Measurements from ENCODE around the gene CDC23. TPM values are rescaled to one million over a fixed set of nuclear protein-coding genes. Genes with fewer than 3 reads are reported as not detected.

The CDC23 gene
- total RNA-seq, 1 experiment from 2014 or later, result 40.0 TPM

DNA sequence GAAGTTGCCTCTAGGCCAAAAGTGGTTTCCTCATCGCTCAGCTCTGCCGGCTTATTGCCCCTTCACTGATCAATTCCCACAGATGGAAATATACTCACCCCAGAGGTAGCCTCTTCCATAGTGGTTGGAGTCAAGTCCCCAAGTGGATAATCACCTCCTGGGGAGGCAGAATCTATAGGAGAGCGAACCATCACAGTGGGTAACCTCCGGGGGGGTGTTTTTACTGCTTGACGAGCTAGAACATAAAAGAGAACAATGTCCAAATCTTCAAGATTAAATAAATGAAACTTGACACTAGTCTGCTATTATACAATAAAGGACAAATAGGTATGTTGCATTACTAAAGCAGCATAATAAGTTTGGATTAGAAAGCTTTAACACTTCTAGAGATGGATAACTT is 44.0 kb downstream of the CDC23 start:
- Histone ChIP-seq H3K36me3 (ENCODE audit: control insufficient read depth in 1 of 2, insufficient read depth in 2 of 2, low read length in 2 of 2) (peaks cover 74 to 80% of the 10 kb centered on the region in 2 experiments), H3K4me3 (replicated peaks in 1 of 2; ENCODE audit: low read depth in 1 of 2, low read length in 2 of 2) (no peak overlapping the region), H2AFZ (ENCODE audit: low read depth, low read length, poor library complexity, severe bottlenecking) (no peak overlapping the region), H3K27ac (ENCODE audit: low read depth, low read length) (no peak overlapping the region), H3K27me3 (ENCODE audit: insufficient read depth, low read length) (no peaks in the 10 kb centered on the region), H3K79me2 (ENCODE audit: insufficient read depth, low read length) (peaks cover 14% of the 10 kb centered on the region), H3K4me2 (ENCODE audit: low read length) (no peak overlapping the region), H3K9me2 (ENCODE audit: insufficient read depth) (no peaks in the 10 kb centered on the region), H3K9ac (ENCODE audit: low read length) (no peak overlapping the region), H4K20me1 (ENCODE audit: insufficient read depth) (no peaks in the 10 kb centered on the region), H3K9me3 (ENCODE audit: control insufficient read depth in 1 of 2, insufficient read depth in 1 of 2, low read depth in 1 of 2, low read length in 2 of 2) (no peaks in the 10 kb centered on the region), H3K4me1 (ENCODE audit: control insufficient read depth in 1 of 2, insufficient read depth in 2 of 2, low read length in 2 of 2) (no peaks in the 10 kb centered on the region)
- BruUV-seq (replicated peaks), result no TSS peak
- ChIA-PET POLR2A (no interaction called here), RAD21 (ENCODE audit: low non-redundant PET in 1 of 2, low total read pairs in 2 of 2, uncharacterized antibody in 2 of 2, unreplicated experiment in 2 of 2) (no interaction called here), CTCF (no interaction called here)
- TF ChIP-seq SRF (IDR thresholded peaks at IDR 0.05; ENCODE audit: low read depth), result no peak
- ATAC-seq, result no peak
- intact Hi-C loops (cut with micrococcal nuclease), result no loop called here
- DNase-seq (ENCODE audit: low read depth, low spot score), result no peak

DNA sequence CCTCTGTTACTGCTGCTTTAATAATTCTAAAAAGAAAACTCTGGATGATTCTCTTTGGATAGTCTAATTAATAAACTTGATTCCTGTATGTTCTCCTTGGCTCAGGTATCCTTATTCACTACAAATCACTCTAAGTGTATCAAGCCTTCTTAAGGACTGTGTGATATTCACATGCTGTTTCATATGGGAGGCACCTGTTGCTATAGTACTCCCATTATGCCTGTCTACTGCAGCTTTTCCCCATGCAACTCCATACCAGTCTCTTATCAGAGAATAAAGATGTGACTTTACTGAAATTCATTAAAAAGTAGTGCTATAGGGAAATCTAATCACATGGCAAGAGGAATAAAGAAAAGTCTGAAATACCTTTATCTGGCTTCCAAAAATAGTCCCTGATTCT is 49.4 kb downstream of the CDC23 start:
- POLR2A ChIA-PET, result no interaction called here
- ATAC-seq (no peak), DNase-seq (ENCODE audit: low read depth, low spot score) (no peak)
- Histone ChIP-seq H3K9me3 (ENCODE audit: control insufficient read depth in 1 of 2, insufficient read depth in 1 of 2, low read depth in 1 of 2, low read length in 2 of 2) (no peaks in the 10 kb centered on the region), H3K4me1 (ENCODE audit: control insufficient read depth in 1 of 2, insufficient read depth in 2 of 2, low read length in 2 of 2) (no peaks in the 10 kb centered on the region), H3K4me3 (replicated peaks in 1 of 2; ENCODE audit: low read depth in 1 of 2, low read length in 2 of 2) (no peak overlapping the region), H3K27me3 (ENCODE audit: insufficient read depth, low read length) (no peaks in the 10 kb centered on the region), H2AFZ (ENCODE audit: low read depth, low read length, poor library complexity, severe bottlenecking) (no peak overlapping the region), H3K9me2 (ENCODE audit: insufficient read depth) (no peaks in the 10 kb centered on the region), H3K79me2 (ENCODE audit: insufficient read depth, low read length) (no peaks in the 10 kb centered on the region), H3K9ac (ENCODE audit: low read length) (no peak overlapping the region), H3K36me3 (ENCODE audit: control insufficient read depth in 1 of 2, insufficient read depth in 2 of 2, low read length in 2 of 2) (peaks cover 86 to 87% of the 10 kb centered on the region in 2 experiments), H3K27ac (ENCODE audit: low read depth, low read length) (no peak overlapping the region), H4K20me1 (ENCODE audit: insufficient read depth) (no peaks in the 10 kb centered on the region), H3K4me2 (ENCODE audit: low read length) (no peak overlapping the region)
- intact Hi-C loops (cut with micrococcal nuclease), result no loop called here
- CTCF ChIA-PET, result no interaction called here
- no TSS peak for BruUV-seq (replicated peaks)
- RAD21 ChIA-PET (ENCODE audit: low non-redundant PET in 1 of 2, low total read pairs in 2 of 2, uncharacterized antibody in 2 of 2, unreplicated experiment in 2 of 2), result no interaction called here
- TF ChIP-seq RAD21 (IDR thresholded peaks at IDR 0.05; ENCODE audit: low read depth) (no peak), ELF1 (IDR thresholded peaks at IDR 0.05; ENCODE audit: borderline replicate concordance, low read depth) (no peak)

DNA sequence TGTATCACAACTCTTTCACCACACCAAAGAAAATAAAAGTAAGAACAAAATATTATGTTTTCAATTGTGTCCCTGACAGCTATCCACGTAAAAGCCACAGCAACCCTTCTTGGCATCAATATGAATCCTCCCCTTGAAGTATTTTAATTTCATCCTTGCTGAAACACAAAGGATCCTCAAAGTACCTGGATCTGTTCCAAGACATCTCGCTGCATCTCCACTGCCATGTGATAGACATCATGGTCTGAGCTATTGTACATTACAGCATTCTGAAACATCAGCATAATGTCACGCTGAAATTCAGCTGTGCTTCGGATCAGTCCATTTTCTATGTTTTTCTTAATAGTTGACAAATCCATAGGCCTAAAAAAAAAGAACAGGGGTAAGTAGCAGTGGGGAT is 52.4 kb downstream of the CDC23 start:
- ChIA-PET RAD21 (ENCODE audit: low non-redundant PET in 1 of 2, low total read pairs in 2 of 2, uncharacterized antibody in 2 of 2, unreplicated experiment in 2 of 2) (no interaction called here), CTCF (no interaction called here), POLR2A (no interaction called here)
- peaks cover 74 to 75% of the 10 kb centered on the region in 2 experiments for H3K36me3 ChIP-seq (ENCODE audit: control insufficient read depth in 1 of 2, insufficient read depth in 2 of 2, low read length in 2 of 2)
- intact Hi-C loops (cut with micrococcal nuclease), result no loop called here
- H3K27me3 ChIP-seq (ENCODE audit: insufficient read depth, low read length), result no peaks in the 10 kb centered on the region
- no peak overlapping the region for H3K9ac ChIP-seq (ENCODE audit: low read length)
- ATAC-seq (no peak), DNase-seq (ENCODE audit: low read depth, low spot score) (no peak)
- no peak overlapping the region for H3K4me3 ChIP-seq (replicated peaks in 1 of 2; ENCODE audit: low read depth in 1 of 2, low read length in 2 of 2)
- no peak overlapping the region for H2AFZ ChIP-seq (ENCODE audit: low read depth, low read length, poor library complexity, severe bottlenecking)
- H3K79me2 ChIP-seq (ENCODE audit: insufficient read depth, low read length), result no peaks in the 10 kb centered on the region
- H4K20me1 ChIP-seq (ENCODE audit: insufficient read depth), result no peaks in the 10 kb centered on the region
- H3K9me2 ChIP-seq (ENCODE audit: insufficient read depth), result no peaks in the 10 kb centered on the region
- H3K9me3 ChIP-seq (ENCODE audit: control insufficient read depth in 1 of 2, insufficient read depth in 1 of 2, low read depth in 1 of 2, low read length in 2 of 2), result no peaks in the 10 kb centered on the region
- H3K4me2 ChIP-seq (ENCODE audit: low read length), result no peak overlapping the region
- H3K4me1 ChIP-seq (ENCODE audit: control insufficient read depth in 1 of 2, insufficient read depth in 2 of 2, low read length in 2 of 2), result no peaks in the 10 kb centered on the region
- no peak overlapping the region for H3K27ac ChIP-seq (ENCODE audit: low read depth, low read length)
- no TSS peak for BruUV-seq (replicated peaks)
- TF ChIP-seq EZH2 (IDR thresholded peaks at IDR 0.05) (no peak), SP1 (IDR thresholded peaks at IDR 0.05; ENCODE audit: low read depth) (no peak), ZNF274 (IDR thresholded peaks at IDR 0.05; ENCODE audit: low read depth, low read length) (no peak), FOSL1 (IDR thresholded peaks at IDR 0.05; ENCODE audit: low read depth) (no peak), ATF3 (IDR thresholded peaks at IDR 0.05) (no peak), EGR1 (IDR thresholded peaks at IDR 0.05; ENCODE audit: low read depth) (no peak), YY1 (IDR thresholded peaks at IDR 0.05; ENCODE audit: extremely low read depth, insufficient replicate concordance, low read depth, low read length) (no peak), SRF (IDR thresholded peaks at IDR 0.05; ENCODE audit: low read depth) (no peak), SIN3A (IDR thresholded peaks at IDR 0.05; ENCODE audit: low read depth) (no peak)
- TF ChIP-seq, protein P1, sequence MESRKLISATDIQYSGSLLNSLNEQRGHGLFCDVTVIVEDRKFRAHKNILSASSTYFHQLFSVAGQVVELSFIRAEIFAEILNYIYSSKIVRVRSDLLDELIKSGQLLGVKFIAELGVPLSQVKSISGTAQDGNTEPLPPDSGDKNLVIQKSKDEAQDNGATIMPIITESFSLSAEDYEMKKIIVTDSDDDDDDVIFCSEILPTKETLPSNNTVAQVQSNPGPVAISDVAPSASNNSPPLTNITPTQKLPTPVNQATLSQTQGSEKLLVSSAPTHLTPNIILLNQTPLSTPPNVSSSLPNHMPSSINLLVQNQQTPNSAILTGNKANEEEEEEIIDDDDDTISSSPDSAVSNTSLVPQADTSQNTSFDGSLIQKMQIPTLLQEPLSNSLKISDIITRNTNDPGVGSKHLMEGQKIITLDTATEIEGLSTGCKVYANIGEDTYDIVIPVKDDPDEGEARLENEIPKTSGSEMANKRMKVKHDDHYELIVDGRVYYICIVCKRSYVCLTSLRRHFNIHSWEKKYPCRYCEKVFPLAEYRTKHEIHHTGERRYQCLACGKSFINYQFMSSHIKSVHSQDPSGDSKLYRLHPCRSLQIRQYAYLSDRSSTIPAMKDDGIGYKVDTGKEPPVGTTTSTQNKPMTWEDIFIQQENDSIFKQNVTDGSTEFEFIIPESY (IDR thresholded peaks at IDR 0.05; ENCODE audit: extremely low read depth, insufficient replicate concordance, low read length), result no peak

Data from HCT116 (cell line).